GM21515 (cell line): ENCODE measurements around the gene HEPHL1.
"Not testable (repeated sequence)": the region's sequence is repeated elsewhere in the genome, so short reads cannot be mapped to it uniquely, and the experiment has no call there.

Experiments
- ATAC-seq: cut with Tn5 transposase; IDR thresholded peaks from one replicate; pipeline ENCODE4 v1.9.1; 2021; ENCODE audit not compliant: unreplicated experiment

HEPHL1 gene

DNA sequence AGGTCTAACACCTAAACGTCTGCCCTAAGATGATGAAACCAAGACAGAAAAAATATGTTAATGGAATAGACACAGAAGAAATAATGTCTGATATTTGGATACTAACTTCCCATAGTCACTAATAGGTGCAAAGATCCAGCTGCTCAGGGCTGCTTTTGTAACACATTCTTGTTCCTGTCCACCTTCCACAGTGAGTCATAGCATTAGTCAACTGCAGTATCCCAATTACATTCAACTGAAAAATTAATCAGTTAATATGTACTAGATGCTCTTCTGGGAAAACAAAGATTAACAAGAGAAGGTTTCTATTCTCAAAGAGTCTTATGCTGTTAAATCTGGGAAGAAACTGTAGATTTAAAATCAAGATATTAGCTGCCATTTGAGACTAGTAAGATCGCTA, 47.6 kb downstream of the HEPHL1 start:
- no peak for ATAC-seq

- no peak for ATAC-seq
Observed at GRCh38 chr11:94077552-94078293, 56.6 kb downstream of the HEPHL1 start.

DNA sequence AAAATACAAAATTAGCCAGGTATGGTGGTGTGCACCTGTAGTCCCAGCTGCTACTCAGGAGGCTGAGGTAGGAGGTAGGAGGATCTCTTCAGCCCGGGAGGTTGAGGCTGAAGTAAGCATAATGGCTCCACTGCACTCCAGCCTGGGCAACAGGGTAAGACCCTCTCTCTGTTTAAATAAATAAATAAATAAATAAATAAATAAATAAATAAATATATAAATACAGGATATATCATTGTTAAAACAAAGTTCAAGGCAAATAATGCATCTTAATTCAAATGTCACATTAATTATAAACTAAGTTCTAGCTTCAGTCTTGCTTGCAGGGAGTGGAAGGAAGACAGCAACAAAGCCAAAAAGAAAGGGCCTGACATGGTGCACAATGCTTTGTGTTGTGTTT, 63.0 kb downstream of the HEPHL1 start:
- no peak for ATAC-seq

GRCh38 chr11:94088906-94089305, 67.8 kb downstream of the HEPHL1 start:
- no peak for ATAC-seq

DNA sequence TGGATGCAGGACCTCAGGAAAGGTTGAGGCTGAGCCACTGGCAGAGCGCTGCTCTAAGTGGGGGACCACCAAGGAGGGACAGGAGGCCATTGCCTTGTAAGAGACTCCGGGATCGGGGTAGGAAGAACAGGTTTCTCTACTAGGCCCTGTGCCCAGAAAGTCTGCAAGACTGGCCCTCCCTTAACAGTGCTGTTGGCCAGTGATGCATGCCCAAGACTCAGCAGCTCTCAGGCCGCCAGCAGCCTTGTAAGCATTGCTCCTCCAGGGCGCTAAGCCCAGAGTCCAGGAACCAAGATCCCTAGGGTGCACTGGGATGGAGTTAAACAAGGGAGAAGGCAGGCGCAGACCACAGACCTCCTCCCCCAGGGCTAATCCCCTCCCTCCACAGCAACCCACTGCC, 68.2 kb downstream of the HEPHL1 start:
- no peak for ATAC-seq

DNA sequence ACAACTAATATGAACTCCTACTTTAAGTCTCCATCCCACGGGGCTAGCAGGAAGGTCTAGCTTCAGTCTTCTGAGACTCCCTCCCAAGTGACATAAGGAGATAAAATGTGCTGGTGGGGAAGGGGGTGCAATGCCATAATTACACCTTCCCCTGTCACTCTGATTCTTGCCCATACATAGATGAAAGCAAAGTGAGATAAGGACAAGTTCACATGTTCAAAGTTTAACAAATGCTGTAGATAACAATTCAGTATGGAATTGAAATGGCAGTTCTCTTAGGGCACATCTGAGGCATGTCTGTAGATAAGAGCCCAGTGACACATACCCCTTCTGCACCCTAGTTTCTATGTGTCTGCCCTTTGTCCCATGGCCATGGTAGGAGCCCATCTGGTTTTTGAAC, 69.2 kb downstream of the HEPHL1 start:
- no peak for ATAC-seq

- ATAC-seq: no peak
Observed at GRCh38 chr11:94091091-94091490, 69.9 kb downstream of the HEPHL1 start.

- ATAC-seq: no peak
Observed at GRCh38 chr11:94100253-94100652, 79.1 kb downstream of the HEPHL1 start.

- ATAC-seq: no peak
Observed at GRCh38 chr11:94103471-94103870, 82.3 kb downstream of the HEPHL1 start.

GRCh38 chr11:94104734-94105133, 83.6 kb downstream of the HEPHL1 start:
- no peak for ATAC-seq

- no peak for ATAC-seq
Observed at GRCh38 chr11:94106716-94107115, 85.6 kb downstream of the HEPHL1 start.

DNA sequence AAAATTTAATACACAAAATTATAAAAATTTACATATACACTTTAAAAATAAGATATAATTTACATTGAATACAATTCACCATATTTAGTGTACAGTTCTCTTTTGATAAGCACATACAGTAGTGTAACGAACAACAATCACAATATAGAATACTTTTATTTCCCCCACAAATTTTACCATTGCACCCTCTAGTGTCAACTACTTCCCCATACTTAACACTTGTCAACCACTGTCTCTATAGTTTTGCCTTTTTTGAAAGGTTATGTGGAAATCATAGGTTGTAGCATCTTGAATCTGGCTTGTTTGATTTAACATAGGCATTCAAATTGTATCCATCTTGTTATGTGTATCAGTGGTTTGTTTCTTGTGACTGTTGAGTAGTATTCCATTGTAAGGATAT, 86.2 kb downstream of the HEPHL1 start:
- ATAC-seq: no peak

DNA sequence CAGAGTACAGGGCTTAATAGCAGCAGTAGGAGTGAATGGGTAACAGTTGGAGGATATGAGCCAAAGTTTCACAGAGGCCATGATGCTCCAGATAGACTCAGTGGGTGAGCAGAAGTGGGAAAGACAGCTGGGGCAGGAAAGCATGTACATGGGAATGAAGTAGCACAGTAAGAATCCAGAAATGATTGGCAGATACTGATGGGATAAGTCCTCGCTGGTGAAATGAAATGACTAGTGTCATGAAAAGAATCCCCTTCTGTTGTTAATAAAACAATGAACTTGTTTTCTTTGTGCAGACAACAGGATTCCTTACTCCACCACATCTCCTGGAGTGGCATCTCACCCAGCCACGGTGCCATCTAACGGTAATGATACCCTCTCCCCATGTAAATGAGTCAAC, 90.1 kb downstream of the HEPHL1 start:
- no peak for ATAC-seq

DNA sequence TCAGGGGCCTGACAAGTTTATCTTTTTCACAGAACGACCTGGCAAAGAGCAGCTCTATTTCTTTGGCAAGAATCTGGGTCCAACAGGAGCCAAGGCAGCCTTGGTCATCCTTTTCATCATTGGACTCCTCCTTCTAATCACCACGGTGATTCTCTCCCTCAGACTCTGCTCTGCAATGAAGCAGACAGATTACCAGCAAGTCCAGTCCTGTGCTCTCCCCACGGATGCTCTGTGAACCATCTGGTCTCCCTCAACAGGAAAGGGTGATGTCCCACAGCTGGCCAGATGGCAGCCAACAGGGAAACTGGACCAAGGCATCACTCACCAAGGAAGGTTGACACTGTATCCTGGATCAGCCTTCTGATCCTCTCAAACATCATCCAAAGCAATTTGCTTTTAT, 90.5 kb downstream of the HEPHL1 start:
- ATAC-seq: no peak

DNA sequence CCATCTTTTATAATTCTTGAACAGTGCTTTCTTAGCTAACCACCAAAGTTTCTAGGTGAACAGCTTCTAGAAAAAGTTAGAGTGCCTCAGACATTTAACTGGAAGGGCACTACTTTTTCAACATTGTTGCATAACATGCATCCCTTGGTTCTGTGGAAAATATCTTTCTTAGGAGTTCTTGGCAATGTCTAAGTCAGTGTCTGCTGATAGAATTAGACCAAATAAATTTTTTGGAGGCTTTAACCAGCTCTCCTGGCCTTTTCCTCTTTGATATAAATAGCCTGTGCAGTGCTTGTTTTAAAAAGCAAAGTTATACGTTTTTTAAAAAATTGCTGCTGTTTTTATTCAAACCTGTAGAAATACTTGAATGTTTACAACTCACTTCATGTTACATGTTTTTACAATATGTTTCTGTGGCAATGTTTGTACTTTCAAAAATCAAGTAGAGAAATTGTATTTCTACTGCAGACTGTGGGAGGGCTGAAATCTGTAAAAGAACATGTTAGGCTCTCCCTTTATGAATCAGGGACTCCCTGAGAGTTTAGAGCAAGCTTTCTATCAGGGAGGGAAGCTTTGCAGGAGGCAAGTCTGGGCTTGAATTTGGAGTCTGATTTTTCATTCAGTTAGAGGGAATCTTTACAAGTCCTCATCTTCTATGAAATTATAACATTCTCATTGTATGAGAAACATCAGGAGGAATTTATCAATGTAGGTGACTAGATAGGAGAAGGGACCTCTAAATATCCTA, 91.2 kb downstream of the HEPHL1 start:
- no peak for ATAC-seq

DNA sequence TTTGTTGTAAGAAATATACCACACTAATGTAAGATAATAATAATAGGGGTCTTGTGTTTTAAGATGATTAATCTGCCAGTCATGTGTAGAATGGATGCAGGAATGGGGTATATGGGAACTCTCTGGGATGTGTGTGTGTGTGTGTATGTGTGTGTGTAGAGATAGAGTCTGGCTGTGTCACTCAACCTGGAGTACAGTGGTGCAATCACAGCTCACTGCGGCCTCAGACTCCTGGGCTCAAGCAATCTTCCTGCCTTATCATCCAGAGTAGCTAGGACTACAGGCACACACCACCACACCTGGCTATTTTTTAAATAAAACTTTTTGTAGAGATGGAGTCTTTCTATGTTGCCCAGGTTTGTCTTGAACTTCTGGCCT, 96.0 kb downstream of the HEPHL1 start:
- no peak for ATAC-seq

DNA sequence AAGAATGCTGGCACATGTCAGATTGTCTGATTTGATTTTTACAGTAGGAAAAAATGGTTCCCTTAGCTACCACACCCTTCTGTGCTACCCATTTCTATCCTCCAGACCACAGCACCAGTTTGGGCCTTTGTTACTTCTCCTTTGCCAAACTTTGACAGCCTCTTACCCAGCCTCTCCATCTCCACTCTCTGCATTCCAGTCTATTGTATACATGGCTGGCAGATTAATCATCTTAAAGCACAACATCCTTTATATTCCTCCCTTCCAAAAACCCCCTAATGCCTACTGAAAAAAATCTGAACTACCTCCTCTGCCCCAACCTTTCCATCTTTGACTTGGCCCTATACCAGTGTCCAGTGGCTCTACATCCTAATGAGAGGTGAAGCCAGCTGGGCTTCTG, 96.7 kb downstream of the HEPHL1 start:
- no peak for ATAC-seq

DNA sequence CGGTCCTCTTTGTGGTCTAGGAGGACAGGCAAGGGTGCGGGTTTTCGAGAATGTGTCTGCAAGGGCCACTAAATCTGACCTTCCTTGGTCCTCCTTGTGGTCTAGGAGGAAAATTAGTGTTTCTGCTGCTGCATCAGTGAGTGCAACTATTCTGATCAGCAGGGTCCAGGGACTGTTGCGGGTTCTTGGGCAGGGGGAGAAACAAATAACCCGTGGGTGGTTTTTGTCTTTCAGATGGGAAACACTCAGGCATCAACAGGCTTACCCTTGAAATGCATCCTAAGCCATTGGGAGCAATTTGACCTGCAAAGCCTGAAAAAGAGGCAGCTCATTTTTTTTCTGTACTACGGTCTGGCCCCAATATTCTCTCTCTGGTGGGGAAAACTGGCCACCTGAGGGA, 98.5 kb downstream of the HEPHL1 start:
- not testable (repeated sequence) for ATAC-seq

DNA sequence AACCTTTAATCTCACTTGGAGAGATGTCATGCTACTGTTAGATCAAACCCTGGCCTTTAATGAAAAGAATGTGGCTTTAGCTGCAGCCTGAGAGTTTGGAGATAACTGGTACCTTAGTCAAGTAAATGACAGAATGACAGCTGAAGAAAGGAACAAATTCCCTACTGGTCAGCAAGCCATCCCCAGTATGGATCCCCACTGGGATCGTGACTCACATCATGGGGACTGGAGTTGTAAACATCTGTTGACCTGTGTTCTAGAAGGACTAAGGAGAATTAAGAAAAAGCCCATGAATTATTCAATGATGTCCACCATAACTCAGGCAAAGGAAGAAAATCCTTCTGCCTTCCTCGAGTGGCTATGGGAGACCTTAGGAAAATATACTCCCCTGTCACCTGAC, 99.4 kb downstream of the HEPHL1 start:
- ATAC-seq: not testable (repeated sequence)

DNA sequence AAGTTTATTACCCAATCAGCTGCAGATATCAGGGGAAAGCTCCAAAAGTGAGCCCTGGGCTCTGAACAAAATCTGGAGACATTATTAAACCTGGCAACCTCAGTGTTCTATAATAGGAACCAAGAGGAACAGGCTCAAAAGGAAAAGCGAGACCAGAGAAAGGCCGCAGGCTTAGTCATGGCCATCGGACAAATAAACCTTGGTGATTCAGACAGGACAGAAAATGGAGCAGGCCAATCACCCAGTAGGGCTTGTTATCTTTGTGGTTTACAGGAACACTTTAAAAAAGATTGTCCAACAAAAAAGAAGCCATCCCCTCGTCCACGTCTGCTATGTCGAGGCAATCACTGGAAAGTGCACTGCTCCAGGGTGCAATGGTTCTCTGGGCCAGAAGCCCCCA, 99.8 kb downstream of the HEPHL1 start:
- no peak for ATAC-seq

GRCh38 chr11:94125407-94126115, 104.4 kb downstream of the HEPHL1 start:
- no peak for ATAC-seq

GRCh38 chr11:94127638-94128037, 106.5 kb downstream of the HEPHL1 start:
- no peak for ATAC-seq
